Thymus (tissue), 11 donors: Measurements from ENCODE around the gene DPYSL4. TPM values are rescaled to one million over a fixed set of nuclear protein-coding genes. Genes with fewer than 3 reads are reported as not detected.
A peak's percentile ranks its signal among the peaks of the same experiment; 100 is the strongest.
"Not testable (repeated sequence)": the region's sequence is repeated elsewhere in the genome, so short reads cannot be mapped to it uniquely, and the experiment has no call there.

Experiments
- DNase-seq, 9 donors: peaks; one replicate each; pipeline ENCODE4 v3.0.0-alpha.2; 2013; ENCODE audit warnings: low spot score in 9 of 9, low read depth in 6 of 9, missing footprints in 1 of 9
- H3K27ac ChIP-seq, 2 donors: one replicate each; pipeline ENCODE4 v1.5.1; 2013; ENCODE audit warnings: control low read depth in 1 of 2, low read depth in 1 of 2, low read length in 1 of 2, mild to moderate bottlenecking in 1 of 2, moderate library complexity in 1 of 2
- H3K27me3 ChIP-seq, 2 donors: one replicate each; pipeline ENCODE4 v1.5.1; 2013; ENCODE audit warnings: low read length in 1 of 2; ENCODE audit not compliant: control insufficient read depth in 2 of 2, insufficient read depth in 1 of 2
- H3K36me3 ChIP-seq, 2 donors: one replicate each; pipeline ENCODE4 v1.5.1; 2013; ENCODE audit warnings: low read length in 1 of 2, mild to moderate bottlenecking in 1 of 2, moderate library complexity in 1 of 2; ENCODE audit not compliant: control insufficient read depth in 2 of 2, insufficient read depth in 2 of 2
- H3K4me1 ChIP-seq, 2 donors: one replicate each; pipeline ENCODE4 v1.5.1; 2013; ENCODE audit warnings: low read length in 2 of 2; ENCODE audit not compliant: control insufficient read depth in 2 of 2, insufficient read depth in 2 of 2
- H3K4me3 ChIP-seq, 2 donors: one replicate each; pipeline ENCODE4 v1.5.1; 2013; ENCODE audit warnings: low read length in 2 of 2, control low read depth in 1 of 2, mild to moderate bottlenecking in 1 of 2
- H3K9me3 ChIP-seq, 2 donors: one replicate each; pipeline ENCODE4 v1.5.1; 2013; ENCODE audit warnings: low read length in 1 of 2, mild to moderate bottlenecking in 1 of 2; ENCODE audit not compliant: control insufficient read depth in 2 of 2, insufficient read depth in 1 of 2
- WGBS: extraction: QIAGEN DNeasy Blood & Tissue Kit; methylation state at CpG from one replicate; pipeline ENCODE4 v1.1.7; 2013; 5-methylcytosine and 5-hydroxymethylcytosine counted together
- polyA plus RNA-seq: library from polyadenylated mRNA; stranded (reverse); fragments of 200-250 nt; gene quantifications from one replicate; pipeline ENCODE4 v1.2.3, GENCODE V29; 2013
- total RNA-seq: library from RNA; stranded (reverse); fragments of 120-200 nt; gene quantifications from one replicate; pipeline ENCODE4 v1.2.4, GENCODE V29; 2013
- donor health status: healthy.

The DPYSL4 gene
- total and polyA plus RNA-seq, 2 donors, result 0.28 to 0.89 TPM

GRCh38 chr10:132154440-132154839 is 32.3 kb upstream of the DPYSL4 start:
- no peaks in the 10 kb centered on the region for H3K36me3 ChIP-seq
- H3K27me3 ChIP-seq, result no peaks in the 10 kb centered on the region
- H3K4me1 ChIP-seq, result no peaks in the 10 kb centered on the region
- H3K9me3 ChIP-seq, result no peaks in the 10 kb centered on the region
- no peak overlapping the region for H3K4me3 ChIP-seq
- WGBS, result 73% methylated on average over 7 of the region's 7 CpGs
- no peak overlapping the region for H3K27ac ChIP-seq
- DNase-seq, result no peak

GRCh38 chr10:132154931-132155330 is 31.8 kb upstream of the DPYSL4 start:
- WGBS, result 96% methylated on average over 1 of the region's 1 CpG
- no peaks in the 10 kb centered on the region for H3K36me3 ChIP-seq
- no peak overlapping the region for H3K4me3 ChIP-seq
- H3K9me3 ChIP-seq, result no peaks in the 10 kb centered on the region
- H3K27ac ChIP-seq, result no peak overlapping the region
- no peaks in the 10 kb centered on the region for H3K27me3 ChIP-seq
- no peak for DNase-seq
- no peaks in the 10 kb centered on the region for H3K4me1 ChIP-seq

GRCh38 chr10:132155723-132156381 is 30.9 kb upstream of the DPYSL4 start:
- Histone ChIP-seq H3K4me3 (no peak overlapping the region), H3K27me3 (no peaks in the 10 kb centered on the region), H3K27ac (no peak overlapping the region), H3K4me1 (no peaks in the 10 kb centered on the region), H3K36me3 (no peaks in the 10 kb centered on the region), H3K9me3 (no peaks in the 10 kb centered on the region)
- WGBS, result 85% methylated on average over 15 of the region's 15 CpGs
- DNase-seq, result no peak

GRCh38 chr10:132156382-132156781 is 30.4 kb upstream of the DPYSL4 start:
- 85% methylated on average over 7 of the region's 7 CpGs for WGBS
- no peaks in the 10 kb centered on the region for H3K9me3 ChIP-seq
- H3K27ac ChIP-seq, result no peak overlapping the region
- DNase-seq, result no peak
- H3K27me3 ChIP-seq, result no peaks in the 10 kb centered on the region
- no peak overlapping the region for H3K4me3 ChIP-seq
- no peaks in the 10 kb centered on the region for H3K36me3 ChIP-seq
- H3K4me1 ChIP-seq, result no peaks in the 10 kb centered on the region

GRCh38 chr10:132157101-132157500 is 29.6 kb upstream of the DPYSL4 start:
- H3K4me3 ChIP-seq, result no peak overlapping the region
- H3K27me3 ChIP-seq, result no peaks in the 10 kb centered on the region
- no peak for DNase-seq
- peaks cover 0 to 4% of the 10 kb centered on the region in 2 donors for H3K4me1 ChIP-seq
- H3K9me3 ChIP-seq, result no peaks in the 10 kb centered on the region
- 91% methylated on average over 8 of the region's 8 CpGs for WGBS
- H3K27ac ChIP-seq, result no peak overlapping the region
- no peaks in the 10 kb centered on the region for H3K36me3 ChIP-seq

GRCh38 chr10:132158122-132158741 is 28.5 kb upstream of the DPYSL4 start:
- Histone ChIP-seq H3K27ac (no peak overlapping the region), H3K4me3 (no peak overlapping the region), H3K36me3 (no peaks in the 10 kb centered on the region), H3K27me3 (peaks cover 0 to 2% of the 10 kb centered on the region in 2 donors), H3K9me3 (no peaks in the 10 kb centered on the region), H3K4me1 (peaks cover 0 to 13% of the 10 kb centered on the region in 2 donors)
- 56% methylated on average over 2 of the region's 2 CpGs for WGBS
- DNase-seq, result peak in 1 of 9 donors; percentile 21

- H3K27ac ChIP-seq, result no peak overlapping the region
- H3K4me1 ChIP-seq, result peaks cover 0 to 13% of the 10 kb centered on the region in 2 donors
- 95% methylated on average over 7 of the region's 7 CpGs for WGBS
- peaks cover 0 to 8% of the 10 kb centered on the region in 2 donors for H3K27me3 ChIP-seq
- no peak overlapping the region for H3K4me3 ChIP-seq
- no peaks in the 10 kb centered on the region for H3K36me3 ChIP-seq
- no peak for DNase-seq
- no peaks in the 10 kb centered on the region for H3K9me3 ChIP-seq
These were observed 27.9 kb upstream of the DPYSL4 start for GRCh38 chr10:132158823-132159222.

GRCh38 chr10:132159302-132160230 is 27.2 kb upstream of the DPYSL4 start:
- H3K4me1 ChIP-seq, result peaks cover 0 to 13% of the 10 kb centered on the region in 2 donors
- H3K4me3 ChIP-seq, H3K9me3 ChIP-seq, DNase-seq, H3K36me3 ChIP-seq, H3K27ac ChIP-seq: not testable (repeated sequence)
- H3K27me3 ChIP-seq, result peaks cover 0 to 13% of the 10 kb centered on the region in 2 donors
- WGBS, result 69% methylated on average over 7 of the region's 7 CpGs

GRCh38 chr10:132160231-132160630 is 26.5 kb upstream of the DPYSL4 start:
- not testable (repeated sequence) for H3K36me3 ChIP-seq, H3K4me3 ChIP-seq, H3K27ac ChIP-seq, H3K9me3 ChIP-seq, DNase-seq
- Histone ChIP-seq H3K27me3 (peaks cover 0 to 20% of the 10 kb centered on the region in 2 donors), H3K4me1 (peaks cover 0 to 13% of the 10 kb centered on the region in 2 donors)
